Measurements from ENCODE around the gene SEC24C. TPM values are rescaled to one million over a fixed set of nuclear protein-coding genes. Genes with fewer than 3 reads are reported as not detected.

The SEC24C gene
- polyA plus RNA-seq, 3 donors = 64.5 to 70.6 (median 67.7) TPM

DNA sequence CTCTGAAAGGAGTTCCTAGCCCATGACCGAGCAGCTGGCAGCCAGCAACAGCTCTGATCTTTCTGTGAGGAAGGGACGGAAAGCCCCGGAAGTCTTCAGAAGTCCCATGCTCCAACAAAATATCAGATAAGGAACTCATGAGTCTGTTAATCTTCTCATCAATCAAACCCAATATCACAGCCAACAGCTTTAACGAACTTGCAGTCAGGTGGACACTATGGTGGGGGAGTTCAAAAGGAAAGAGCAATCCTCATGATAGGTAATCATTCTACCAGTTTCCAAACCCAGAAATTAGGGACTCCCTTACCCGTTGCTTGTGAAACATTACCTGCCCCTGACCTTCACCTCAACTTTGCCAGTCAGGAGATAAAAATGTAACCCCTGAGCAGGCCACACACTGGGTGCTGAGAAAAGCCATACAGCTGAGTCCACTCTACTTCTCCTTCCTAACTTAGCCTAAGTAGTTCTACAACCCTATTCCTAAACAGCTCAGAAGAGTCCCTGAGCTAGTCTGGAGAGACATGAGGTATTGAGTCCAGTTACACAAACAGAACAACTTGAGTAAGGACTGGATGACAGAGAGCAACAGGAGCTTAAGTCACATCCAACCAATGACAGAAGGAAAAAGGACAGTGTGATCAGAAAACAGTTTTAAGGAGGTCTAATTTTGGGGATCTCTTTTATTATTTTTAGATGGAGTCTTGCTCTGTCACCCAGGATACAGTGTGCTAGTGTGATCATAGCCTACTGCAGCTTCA is 65.1 kb downstream of the SEC24C start:
- no peak for DNase-seq (ENCODE audit: low read depth in 3 of 3, low spot score in 2 of 3)

DNA sequence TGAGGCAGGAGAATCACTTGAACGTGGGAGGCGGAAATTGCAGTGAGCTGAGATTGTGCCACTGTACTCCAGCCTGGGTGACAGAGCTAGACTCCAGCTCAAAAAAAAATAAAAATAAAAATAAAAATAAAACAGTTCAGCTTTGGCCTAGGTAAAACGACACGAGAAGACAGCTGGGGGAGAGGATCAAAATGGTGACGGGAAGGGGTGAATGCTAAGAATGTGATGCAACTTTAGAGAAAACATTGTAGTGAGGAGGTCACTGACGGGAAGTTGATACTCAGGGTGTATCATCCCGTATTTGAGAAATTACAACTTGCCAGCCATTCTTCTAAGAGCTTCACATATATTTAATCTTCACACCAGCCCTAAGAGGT is 66.2 kb downstream of the SEC24C start:
- no peak for DNase-seq (ENCODE audit: low read depth in 3 of 3, low spot score in 2 of 3)

DNA sequence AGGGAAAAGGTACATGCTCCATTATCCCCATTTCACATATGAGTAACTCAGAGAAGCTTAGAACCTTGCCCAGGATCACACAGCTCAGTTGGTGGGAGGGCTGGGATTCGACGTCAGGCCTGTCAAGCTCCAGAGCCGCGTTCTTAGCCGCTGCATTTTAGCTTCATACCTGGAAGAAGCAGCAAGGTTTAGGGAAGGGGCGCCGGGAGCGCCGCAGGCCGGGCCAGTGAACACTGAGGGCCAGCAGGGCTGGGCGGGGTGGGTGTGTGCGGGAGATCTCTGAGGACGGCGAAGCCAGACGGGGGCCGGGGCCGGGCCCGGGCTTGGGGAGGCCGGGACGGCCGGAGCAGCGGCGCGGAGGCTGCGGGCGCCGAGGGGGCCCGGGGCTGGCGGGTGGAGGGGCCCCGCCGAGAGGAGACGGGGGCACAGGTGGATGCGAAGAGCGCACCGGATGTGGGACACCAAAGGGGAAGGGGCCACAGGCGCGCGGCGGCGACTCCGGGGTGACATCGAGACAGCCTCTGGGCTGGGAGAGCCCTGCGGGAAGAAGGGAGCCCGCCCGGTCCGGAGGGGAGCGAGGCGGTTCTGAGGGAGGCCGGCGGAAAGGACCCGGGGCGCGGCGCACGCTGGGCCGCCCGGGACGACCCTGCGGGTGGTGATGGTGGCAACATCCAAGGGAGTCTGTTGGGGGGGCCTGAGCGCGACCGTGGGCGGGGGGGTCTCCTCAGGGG is 66.7 kb downstream of the SEC24C start:
- no peak for DNase-seq (ENCODE audit: low read depth in 3 of 3, low spot score in 2 of 3)

DNA sequence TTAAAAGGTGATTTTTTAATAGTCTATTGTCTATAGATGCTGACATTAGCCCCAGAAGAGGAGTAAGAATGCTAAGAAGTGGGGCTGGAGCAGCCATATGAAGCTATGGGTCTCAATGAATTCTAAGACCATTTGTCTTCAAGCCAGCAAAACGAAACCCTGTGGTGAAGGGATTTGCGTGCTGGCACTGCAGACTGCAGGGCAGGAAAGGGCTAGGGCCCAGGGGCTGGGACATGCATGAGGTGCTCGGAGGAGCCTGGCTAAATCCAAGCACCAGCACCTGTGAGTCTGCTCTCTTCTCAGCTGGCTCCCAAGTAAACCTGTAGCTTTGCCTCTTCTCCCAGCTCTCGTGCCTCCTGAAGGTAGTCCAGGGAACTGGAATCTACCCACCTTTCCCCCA is 68.5 kb downstream of the SEC24C start:
- no peak for DNase-seq (ENCODE audit: low read depth in 3 of 3, low spot score in 2 of 3)

DNA sequence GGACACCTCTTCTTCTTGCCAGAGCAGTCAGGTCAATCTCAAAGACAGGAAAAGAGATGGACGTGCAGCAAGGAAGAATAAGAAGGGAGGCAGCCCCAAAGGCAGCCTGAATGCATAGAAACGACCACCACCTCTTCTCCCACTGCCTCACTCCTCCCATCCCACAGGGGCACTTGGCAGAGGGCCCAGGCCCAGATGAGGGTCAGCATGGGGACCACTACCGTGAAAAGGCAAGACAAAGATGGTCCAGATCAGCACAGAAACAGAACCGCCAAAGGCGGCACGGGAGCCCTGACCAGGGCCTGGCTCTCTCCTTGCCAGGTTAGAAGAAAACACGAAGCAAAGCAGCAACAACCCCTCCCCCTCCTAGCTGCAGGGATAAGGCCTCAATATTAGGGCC is 69.2 kb downstream of the SEC24C start:
- no peak for DNase-seq (ENCODE audit: low read depth in 3 of 3, low spot score in 2 of 3)

DNA sequence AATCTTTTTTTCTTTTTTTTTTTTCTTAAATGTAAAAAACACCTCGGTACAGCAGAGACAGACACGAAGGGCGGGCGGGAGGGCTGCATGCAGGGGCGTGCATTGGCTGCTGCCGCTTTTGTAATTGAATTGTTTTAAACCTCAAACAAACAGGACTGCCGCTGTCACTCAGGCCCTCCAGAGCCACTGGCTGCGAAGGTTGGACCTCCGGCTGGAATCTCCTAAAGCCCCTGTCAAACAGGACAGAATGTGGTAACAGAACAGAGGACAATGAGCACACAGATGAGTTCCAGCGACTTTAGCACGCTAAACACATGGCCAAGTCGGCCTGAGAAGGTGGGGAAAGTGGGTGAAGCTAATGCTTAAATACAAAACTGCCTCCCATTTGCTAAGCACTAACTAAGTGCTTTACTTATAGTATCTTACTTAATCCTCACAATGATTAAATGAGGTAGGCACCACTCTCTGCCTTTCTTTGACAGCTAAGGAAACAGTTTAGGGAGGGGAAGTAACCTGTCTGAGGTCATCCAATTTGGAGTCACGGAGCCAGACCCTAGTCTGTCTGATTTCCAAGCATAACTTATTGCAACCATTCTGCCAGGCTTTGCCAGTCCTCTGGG is 70.2 kb downstream of the SEC24C start:
- no peak for DNase-seq (ENCODE audit: low read depth in 3 of 3, low spot score in 2 of 3)

DNA sequence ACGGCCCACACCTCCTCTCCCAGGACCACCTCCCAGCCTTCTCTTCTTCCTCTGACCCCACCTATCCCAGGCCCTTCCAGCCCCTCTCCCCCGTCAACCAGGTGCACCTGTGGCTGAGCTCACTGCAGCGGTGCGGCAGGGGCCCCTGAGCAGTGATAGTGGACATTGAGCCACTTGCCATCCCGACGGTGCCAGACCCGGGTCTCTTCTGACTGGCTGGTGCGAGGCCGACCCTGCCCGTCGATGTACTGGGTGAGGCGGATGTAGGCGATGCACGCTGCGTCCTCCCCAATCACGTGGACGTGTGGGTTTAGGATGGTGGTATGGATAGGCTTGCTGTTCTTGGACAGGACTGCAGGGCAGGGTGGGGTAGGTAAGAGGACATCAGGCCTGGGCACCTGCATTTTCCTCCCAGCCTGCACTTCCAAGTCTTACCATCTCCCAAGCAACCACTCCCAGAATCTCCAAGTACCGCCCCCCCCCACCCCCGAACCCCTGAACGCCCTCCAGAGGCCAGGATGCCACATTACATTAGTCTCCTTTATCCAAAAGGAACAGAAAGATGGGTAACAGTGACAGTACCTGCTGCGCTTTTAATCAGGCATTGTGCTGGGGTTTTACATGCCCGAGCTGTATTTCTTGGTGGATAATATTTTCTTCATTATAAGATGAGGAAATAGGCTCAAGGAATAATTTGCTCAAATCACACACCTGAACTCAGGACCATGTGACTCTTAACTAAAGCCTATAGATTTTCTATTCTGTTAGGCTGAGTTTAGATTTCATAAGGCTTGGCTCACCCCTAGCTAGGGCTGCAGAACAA is 70.9 kb downstream of the SEC24C start:
- DNase-seq (ENCODE audit: low read depth in 3 of 3, low spot score in 2 of 3) = no peak

DNA sequence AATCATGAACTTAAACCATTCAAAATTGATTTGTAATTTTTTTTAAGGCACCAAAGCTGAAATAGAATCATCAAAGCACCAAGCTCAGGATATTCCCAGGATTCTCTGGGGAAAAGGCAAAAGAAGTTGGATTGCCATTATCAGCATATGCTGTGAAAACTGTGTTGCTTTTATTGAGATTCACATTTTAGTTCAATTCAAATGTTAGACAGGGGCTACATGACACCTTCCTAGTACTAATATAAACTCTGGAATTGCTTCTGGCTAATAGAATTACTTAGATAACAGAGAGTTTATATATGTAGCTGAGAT is 71.5 kb downstream of the SEC24C start:
- no peak for DNase-seq (ENCODE audit: low read depth in 3 of 3, low spot score in 2 of 3)

DNA sequence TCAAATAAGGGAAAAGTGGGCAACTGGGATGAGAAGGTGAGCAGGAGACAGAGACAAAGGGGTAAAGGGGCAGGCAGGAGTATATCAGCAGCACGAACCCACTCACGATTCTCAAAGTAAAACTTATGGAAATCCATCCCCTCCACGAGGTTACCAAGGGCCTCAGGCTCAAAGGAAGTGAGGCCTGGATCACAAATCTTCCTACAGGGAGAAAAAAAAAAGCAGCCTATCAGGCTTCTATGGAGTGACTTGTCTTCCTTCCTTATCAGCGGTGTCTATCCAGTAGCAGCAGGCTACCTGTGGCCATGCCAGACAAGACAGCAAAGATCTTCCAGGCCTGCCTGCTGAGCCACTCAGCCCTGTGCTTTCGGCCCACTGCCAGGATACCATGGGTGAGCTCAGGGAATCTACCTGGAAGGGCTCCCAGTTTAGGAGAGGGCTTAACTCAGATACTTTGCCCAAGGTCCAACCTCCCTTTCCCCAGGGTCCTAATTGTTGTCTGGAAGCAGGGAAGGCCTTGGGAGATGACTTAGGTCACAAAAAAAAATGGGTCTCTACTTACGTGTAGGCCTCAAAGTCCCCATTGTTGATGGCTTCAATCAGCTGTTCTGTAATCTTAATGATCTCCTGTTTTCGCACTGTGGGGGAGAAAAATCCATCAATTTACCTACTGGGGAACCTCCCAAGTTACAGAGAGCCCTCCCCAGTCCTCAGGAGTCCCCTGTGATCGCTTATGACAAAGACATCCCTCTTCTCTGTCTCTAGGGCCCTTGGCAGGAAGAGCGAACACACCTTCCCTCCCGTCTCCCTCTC is 73.0 kb downstream of the SEC24C start:
- DNase-seq (ENCODE audit: low read depth in 3 of 3, low spot score in 2 of 3) = no peak

DNA sequence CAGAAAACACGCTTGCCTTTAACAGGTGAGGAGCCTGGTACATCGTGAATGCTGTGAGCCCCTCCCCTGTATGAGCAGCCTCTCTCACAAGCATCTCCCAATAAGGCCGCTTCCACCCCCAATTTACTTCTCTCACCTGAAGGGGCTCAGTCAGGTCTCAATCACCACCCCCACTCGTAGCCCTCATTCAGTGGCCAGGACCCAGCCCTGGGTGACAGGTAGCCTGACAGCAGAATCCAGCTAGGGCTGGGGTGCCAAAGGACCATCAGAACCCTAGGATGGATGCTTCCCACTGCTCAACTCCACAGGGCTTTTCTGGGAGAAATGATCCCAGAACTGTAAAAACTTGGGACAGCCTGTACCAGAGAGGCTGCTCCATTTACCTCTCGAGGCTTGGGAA is 73.7 kb downstream of the SEC24C start:
- no peak for DNase-seq (ENCODE audit: low read depth in 3 of 3, low spot score in 2 of 3)

DNA sequence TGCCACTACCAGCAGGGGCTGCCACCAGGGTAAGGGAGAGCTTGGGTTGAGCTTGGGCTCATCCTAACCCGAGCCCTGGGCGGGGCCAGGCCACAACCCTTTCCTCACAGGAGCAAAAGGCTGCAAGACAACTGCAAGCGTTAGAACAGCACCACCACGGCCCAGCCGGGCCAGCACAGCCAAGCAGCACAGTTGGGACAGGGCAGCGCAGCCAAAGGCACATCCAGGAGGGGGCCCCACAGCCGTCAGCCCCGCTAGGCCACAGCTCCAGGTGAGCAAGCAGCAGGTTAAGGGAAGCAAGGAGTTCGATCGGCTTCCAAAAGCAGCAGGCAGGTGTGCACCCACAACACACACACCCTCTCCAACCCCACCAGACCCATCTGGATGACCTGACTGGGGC is 74.2 kb downstream of the SEC24C start:
- DNase-seq (ENCODE audit: low read depth in 3 of 3, low spot score in 2 of 3) = no peak

DNA sequence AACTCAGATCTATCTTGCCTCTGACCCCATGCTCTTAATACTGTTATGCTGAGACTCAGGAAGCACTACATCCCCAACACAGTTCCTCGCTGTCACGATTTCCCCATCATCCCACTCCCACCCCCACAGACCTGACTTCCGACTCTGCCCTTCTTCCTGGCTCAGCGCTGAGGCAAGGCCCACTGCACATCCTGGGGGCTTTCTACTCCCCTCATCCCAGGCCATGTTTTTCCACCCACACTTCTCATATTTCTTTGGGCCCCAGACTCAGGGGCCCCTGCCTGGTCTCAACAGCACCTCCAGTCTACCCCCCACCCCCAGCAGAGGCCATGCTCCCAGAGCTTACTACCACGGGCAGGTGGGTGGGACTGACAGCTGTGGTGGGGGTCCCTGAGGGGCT is 74.9 kb downstream of the SEC24C start:
- DNase-seq (ENCODE audit: low read depth in 3 of 3, low spot score in 2 of 3) = no peak

DNA sequence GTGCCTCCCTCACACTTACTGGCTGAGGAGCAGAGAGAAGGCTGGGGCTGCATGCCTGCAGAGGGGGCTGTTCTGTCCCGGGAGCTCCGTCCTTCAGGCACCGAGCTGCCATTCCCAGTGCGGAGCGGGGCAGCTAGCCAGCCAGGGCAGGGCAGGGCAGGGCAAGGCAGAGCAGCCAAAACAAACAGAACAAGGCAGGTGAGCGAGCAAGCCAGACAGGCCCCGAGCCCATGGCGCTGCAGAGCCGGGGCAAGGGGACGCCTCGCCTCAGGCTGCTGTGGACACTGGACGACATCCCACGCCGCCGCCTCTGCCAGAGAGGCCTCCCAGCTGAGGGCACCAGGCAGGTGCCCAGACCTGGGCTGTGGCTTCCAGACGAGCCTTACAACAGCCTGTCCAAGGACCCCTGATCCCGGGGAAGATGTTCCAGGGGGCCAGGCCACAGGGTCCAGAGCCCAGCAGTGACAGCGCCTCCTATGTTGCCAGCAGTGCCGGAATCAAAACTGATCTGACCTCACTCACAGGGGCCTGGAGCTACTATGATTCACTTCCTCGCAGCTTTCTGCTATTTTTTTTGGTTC is 75.4 kb downstream of the SEC24C start:
- DNase-seq (ENCODE audit: low read depth in 3 of 3, low spot score in 2 of 3) = no peak

Other genes with a start within 250 kb of the SEC24C start
- 10 to 100 TPM; 65.5 to 66.2 (median 66.0) TPM for gene PPP3CB, start 248.3 kb upstream of the SEC24C start, polyA plus RNA-seq (ENCODE audit: insufficient read length in 3 of 3)
- gene USP54, start 153.0 kb upstream of the SEC24C start, polyA plus RNA-seq (ENCODE audit: insufficient read length in 3 of 3) = 10 to 100 TPM; 35.5 to 40.3 (median 35.8) TPM
- gene MYOZ1, start 102.9 kb upstream of the SEC24C start, polyA plus RNA-seq (ENCODE audit: insufficient read length in 3 of 3) = 1 to 10 TPM; 5.0 to 6.3 (median 5.2) TPM
- gene SYNPO2L, start 88.3 kb upstream of the SEC24C start, polyA plus RNA-seq (ENCODE audit: insufficient read length in 3 of 3) = under 1 TPM; 0.24 to 0.46 (median 0.25) TPM
- 10 to 100 TPM in 1 of 3 donors, 1 to 10 TPM in 2; 8.2 to 10.1 (median 8.7) TPM for gene AGAP5, start 46.3 kb upstream of the SEC24C start, polyA plus RNA-seq (ENCODE audit: insufficient read length in 3 of 3)
- gene CHCHD1, start 37.7 kb downstream of the SEC24C start, polyA plus RNA-seq (ENCODE audit: insufficient read length in 3 of 3) = 10 to 100 TPM; 47.1 to 51.8 (median 50.2) TPM
- 10 to 100 TPM; 79.7 to 97.8 (median 91.1) TPM for gene ZSWIM8, start 41.2 kb downstream of the SEC24C start, polyA plus RNA-seq (ENCODE audit: insufficient read length in 3 of 3)
- 10 to 100 TPM; 31.5 to 32.4 (median 32.0) TPM for gene NDST2, start 67.2 kb downstream of the SEC24C start, polyA plus RNA-seq (ENCODE audit: insufficient read length in 3 of 3)
- 10 to 100 TPM; 19.8 to 22.6 (median 21.7) TPM for gene CAMK2G, start 130.2 kb downstream of the SEC24C start, polyA plus RNA-seq (ENCODE audit: insufficient read length in 3 of 3)
- 10 to 100 TPM in 2 of 3 donors, 1 to 10 TPM in 1; 9.3 to 34.4 (median 24.3) TPM for gene PLAU, start 166.8 kb downstream of the SEC24C start, polyA plus RNA-seq (ENCODE audit: insufficient read length in 3 of 3)